Natural killer cell (primary cell): ENCODE results near the gene AKR7A2. TPM values are rescaled to one million over a fixed set of nuclear protein-coding genes. Genes with fewer than 3 reads are reported as not detected.
A peak's percentile ranks its signal among the peaks of the same experiment; 100 is the strongest.

Source experiments
- ATAC-seq, 3 donors: fragments of 150-1000 bp in 2 of 3; fragments of 200-7000 bp in 1 of 3; cut with Tn5 transposase; 1 replicate in 1 of 3; 2 replicates in 2 of 3; pipeline ENCODE4 v1.10.0; 2021; ENCODE audit warnings: mild to moderate bottlenecking in 2 of 3, moderate library complexity in 2 of 3
- DNase-seq, 2 donors: peaks; one replicate each; pipeline versions ENCODE4 v3.0.0 to v3.0.0-alpha.2; 2013 to 2021; ENCODE audit warnings: mixed read lengths in 1 of 2
- H3K27ac ChIP-seq: one replicate; pipeline ENCODE4 v1.5.1; 2013; ENCODE audit warnings: mild to moderate bottlenecking, low read length
- H3K27me3 ChIP-seq: one replicate; pipeline ENCODE4 v1.6.1; 2013; ENCODE audit warnings: low read length; ENCODE audit not compliant: control insufficient read depth, insufficient read depth
- H3K36me3 ChIP-seq: one replicate; pipeline ENCODE4 v1.6.1; 2013; ENCODE audit warnings: low read length; ENCODE audit not compliant: control insufficient read depth, insufficient read depth
- H3K4me1 ChIP-seq: one replicate; pipeline ENCODE4 v1.6.1; 2013; ENCODE audit warnings: low read length; ENCODE audit not compliant: control insufficient read depth, insufficient read depth
- H3K4me3 ChIP-seq: one replicate; pipeline ENCODE4 v1.5.1; 2013; ENCODE audit warnings: low read length
- H3K9me3 ChIP-seq: one replicate; pipeline ENCODE4 v1.6.1; 2013; ENCODE audit warnings: low read length; ENCODE audit not compliant: control insufficient read depth, insufficient read depth
- H3K27ac Mint-ChIP-seq, 2 donors: one replicate each; pipeline ENCODE4 v1.8.0; 2022; ENCODE audit warnings: mild to moderate bottlenecking in 2 of 2, mixed read lengths in 2 of 2, moderate library complexity in 1 of 2
- H3K27me3 Mint-ChIP-seq, 2 donors: one replicate each; pipeline ENCODE4 v1.8.0; 2022; ENCODE audit warnings: low read depth in 2 of 2, mixed read lengths in 2 of 2
- H3K36me3 Mint-ChIP-seq: one replicate; pipeline ENCODE4 v1.8.0; 2022; ENCODE audit warnings: mixed read lengths
- H3K4me1 Mint-ChIP-seq, 2 donors: one replicate each; pipeline ENCODE4 v1.8.0; 2022; ENCODE audit warnings: mixed read lengths in 2 of 2
- H3K4me3 Mint-ChIP-seq: one replicate; pipeline ENCODE4 v1.8.0; 2022; ENCODE audit warnings: mild to moderate bottlenecking, moderate library complexity, mixed read lengths
- H3K9me3 Mint-ChIP-seq, 2 donors: one replicate each; pipeline ENCODE4 v1.8.0; 2022; ENCODE audit warnings: mixed read lengths in 2 of 2
- WGBS: methylation state at CpG from one replicate; pipeline ENCODE4 v1.1.7; 2013; ENCODE audit warnings: missing lambda C conversion rate; ENCODE audit not compliant: insufficient coverage; 5-methylcytosine and 5-hydroxymethylcytosine counted together
- intact Hi-C: fragments of 100-400 bp; cut with micrococcal nuclease; formaldehyde crosslinking; loops from one replicate; pipeline ENCODE4 v1.14.2; 2022
- total RNA-seq, 4 donors: library from RNA; stranded (reverse); fragments of 120-200 nt in 1 of 4; gene quantifications; one replicate each; pipeline versions ENCODE4 v1.2.3 to v1.2.4, GENCODE V29; 2013 to 2022
- TF ChIP-seq, protein P1 (sequence below): fragments of 200-600 bp; IDR thresholded peaks from one replicate; pipeline ENCODE4 v1.8.0; 2022; ENCODE audit warnings: antibody characterized with exemption

AKR7A2 gene
- total RNA-seq, 3 donors from 2014 or later (not counting 1 experiment from before 2014, with no cell fraction given) = 25.5 to 31.9 (median 28.9) TPM

DNA sequence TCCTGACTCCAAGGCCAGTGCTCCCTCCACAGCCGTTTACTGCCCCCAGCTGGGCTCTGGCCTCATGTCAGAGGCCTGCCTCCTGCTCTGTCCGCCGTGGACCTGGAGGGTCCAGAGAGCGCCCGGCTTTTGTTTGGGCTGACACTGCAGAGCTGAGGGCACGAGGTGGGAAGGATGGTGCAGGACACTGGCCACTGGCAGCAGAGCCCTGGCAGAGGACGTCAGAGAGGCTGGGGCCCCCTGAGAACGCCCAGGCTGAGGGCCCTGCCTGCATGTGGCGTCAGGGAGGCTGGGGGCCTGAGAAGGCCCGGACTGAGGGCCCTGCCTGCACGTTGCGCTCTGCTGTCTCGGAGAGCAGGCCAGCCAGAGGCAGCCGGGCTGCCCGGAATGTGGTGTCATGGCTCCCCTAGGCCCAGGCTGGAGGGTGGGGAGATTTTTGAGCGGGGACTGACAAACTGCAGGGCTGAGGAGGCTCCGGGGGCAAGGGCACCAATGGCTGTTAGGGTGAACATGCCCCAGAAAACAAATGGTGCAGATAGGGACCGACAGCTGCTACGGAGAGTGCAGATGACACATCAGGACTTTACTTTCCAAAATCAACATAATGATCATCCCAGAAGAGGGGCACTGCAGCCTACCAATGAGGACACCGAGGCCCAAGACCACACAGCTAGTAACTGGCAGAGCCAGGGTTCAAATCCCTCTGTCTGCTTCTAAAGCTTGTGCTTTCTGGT, 31.8 kb upstream of the AKR7A2 start:
- Histone ChIP-seq H3K4me1 (peaks cover 6% of the 10 kb centered on the region), H3K27ac (no peak overlapping the region), H3K27me3 (no peaks in the 10 kb centered on the region), H3K36me3 (peaks cover 65% of the 10 kb centered on the region), H3K4me3 (no peak overlapping the region), H3K9me3 (no peaks in the 10 kb centered on the region)
- Mint-ChIP-seq H3K4me1 (peaks cover 0 to 10% of the 10 kb centered on the region in 2 donors), H3K27ac (no peak overlapping the region), H3K9me3 (no peaks in the 10 kb centered on the region), H3K4me3 (no peak overlapping the region), H3K36me3 (no peaks in the 10 kb centered on the region), H3K27me3 (no peaks in the 10 kb centered on the region)
- TF ChIP-seq, protein P1, sequence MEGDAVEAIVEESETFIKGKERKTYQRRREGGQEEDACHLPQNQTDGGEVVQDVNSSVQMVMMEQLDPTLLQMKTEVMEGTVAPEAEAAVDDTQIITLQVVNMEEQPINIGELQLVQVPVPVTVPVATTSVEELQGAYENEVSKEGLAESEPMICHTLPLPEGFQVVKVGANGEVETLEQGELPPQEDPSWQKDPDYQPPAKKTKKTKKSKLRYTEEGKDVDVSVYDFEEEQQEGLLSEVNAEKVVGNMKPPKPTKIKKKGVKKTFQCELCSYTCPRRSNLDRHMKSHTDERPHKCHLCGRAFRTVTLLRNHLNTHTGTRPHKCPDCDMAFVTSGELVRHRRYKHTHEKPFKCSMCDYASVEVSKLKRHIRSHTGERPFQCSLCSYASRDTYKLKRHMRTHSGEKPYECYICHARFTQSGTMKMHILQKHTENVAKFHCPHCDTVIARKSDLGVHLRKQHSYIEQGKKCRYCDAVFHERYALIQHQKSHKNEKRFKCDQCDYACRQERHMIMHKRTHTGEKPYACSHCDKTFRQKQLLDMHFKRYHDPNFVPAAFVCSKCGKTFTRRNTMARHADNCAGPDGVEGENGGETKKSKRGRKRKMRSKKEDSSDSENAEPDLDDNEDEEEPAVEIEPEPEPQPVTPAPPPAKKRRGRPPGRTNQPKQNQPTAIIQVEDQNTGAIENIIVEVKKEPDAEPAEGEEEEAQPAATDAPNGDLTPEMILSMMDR = no peak
- no peak for DNase-seq
- ATAC-seq = no peak
- 96% methylated on average over 20 of the region's 20 CpGs for WGBS
- intact Hi-C loops = loop anchor here (1.0 to 5.0 kb wide), 2 partner anchors 239 to 309 kb away; no protein-coding TSS in a partner anchor

DNA sequence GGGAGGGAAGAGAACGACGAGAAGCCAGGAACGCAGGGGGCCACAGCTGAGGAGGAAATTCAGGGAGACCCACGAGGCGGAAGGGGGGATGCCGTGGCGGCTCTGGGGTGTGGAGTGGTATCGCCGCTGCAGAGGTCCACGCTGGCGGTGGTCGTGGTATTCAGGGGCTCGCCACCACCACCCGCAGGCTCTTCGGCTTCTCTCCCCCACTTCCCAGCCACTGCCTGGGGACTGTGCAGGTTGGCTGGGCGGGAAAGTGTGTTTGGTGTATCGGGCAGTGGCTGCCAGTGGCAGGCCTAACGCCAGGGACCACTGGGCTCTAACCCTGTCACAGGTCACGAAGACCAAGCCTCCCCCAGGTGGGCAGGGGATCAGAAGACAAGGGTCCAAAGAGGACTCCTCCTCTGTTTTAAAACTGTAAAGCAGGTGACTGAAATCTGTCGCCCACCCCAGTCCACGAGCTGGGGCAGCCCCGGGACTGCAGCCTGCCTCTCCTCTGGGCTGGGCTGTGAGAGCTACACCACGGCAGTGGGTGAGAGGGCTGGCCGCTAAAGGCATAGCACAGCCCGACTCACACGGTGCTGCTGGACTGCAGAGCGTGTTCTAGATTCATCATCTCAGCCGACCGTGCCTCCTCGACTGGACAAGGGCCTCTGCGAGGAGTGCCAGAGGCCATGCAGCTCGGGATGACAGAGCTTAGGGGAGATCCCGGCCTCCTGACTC, 31.1 kb upstream of the AKR7A2 start:
- DNase-seq (no peak), ATAC-seq (no peak)
- TF ChIP-seq, protein P1 = no peak
- H3K9me3 Mint-ChIP-seq = no peaks in the 10 kb centered on the region
- no peak overlapping the region for H3K4me3 Mint-ChIP-seq
- no peak overlapping the region for H3K27ac ChIP-seq
- intact Hi-C loops = loop anchor here (5.0 kb wide), 1 partner anchor 309 kb away; no protein-coding TSS in a partner anchor
- H3K9me3 ChIP-seq = no peaks in the 10 kb centered on the region
- H3K4me1 ChIP-seq = no peaks in the 10 kb centered on the region
- peaks cover 58% of the 10 kb centered on the region for H3K36me3 ChIP-seq
- H3K4me1 Mint-ChIP-seq = peaks cover 0 to 5% of the 10 kb centered on the region in 2 donors
- H3K27me3 ChIP-seq = no peaks in the 10 kb centered on the region
- WGBS = 93% methylated on average over 29 of the region's 33 CpGs
- no peaks in the 10 kb centered on the region for H3K36me3 Mint-ChIP-seq
- no peak overlapping the region for H3K27ac Mint-ChIP-seq
- H3K27me3 Mint-ChIP-seq = no peaks in the 10 kb centered on the region
- no peak overlapping the region for H3K4me3 ChIP-seq

DNA sequence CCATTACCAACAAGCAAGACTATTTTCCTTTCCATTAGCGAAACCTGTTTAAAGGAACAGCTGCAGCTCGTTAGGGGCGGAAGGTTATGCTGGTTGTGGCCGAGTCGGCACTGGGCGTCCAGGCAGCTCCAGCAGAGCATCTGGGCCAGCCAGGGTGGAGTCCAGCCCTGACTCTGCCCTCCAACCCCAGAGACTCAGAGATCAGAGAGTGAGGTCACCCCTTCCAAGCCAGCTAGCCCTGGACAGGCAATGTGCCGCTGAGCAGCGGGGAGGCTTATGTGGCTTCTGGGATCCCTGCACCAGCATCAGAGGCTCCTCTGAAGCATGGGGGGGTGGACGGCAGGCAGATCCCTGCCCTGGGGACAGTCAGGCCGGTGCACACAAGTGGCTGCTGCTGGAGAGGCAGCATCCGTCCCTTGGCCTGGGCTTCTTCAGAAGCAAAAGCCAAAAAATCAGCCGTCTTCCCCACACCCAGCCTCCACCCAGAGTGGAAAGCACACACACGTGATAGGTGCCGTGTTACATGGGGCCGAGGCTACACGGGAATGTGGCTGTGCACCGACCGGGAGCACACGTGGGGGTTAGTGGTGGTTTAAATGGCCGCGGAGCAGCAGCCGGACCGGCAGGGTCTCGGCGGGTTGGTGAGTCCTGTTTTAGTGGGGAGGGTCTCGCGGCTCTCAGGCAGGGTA, 30.3 kb upstream of the AKR7A2 start:
- H3K36me3 Mint-ChIP-seq = no peaks in the 10 kb centered on the region
- H3K27me3 Mint-ChIP-seq = no peaks in the 10 kb centered on the region
- no peaks in the 10 kb centered on the region for H3K9me3 ChIP-seq
- intact Hi-C loops = loop anchor here (5.0 kb wide), 1 partner anchor 310 kb away; no protein-coding TSS in a partner anchor
- H3K27ac ChIP-seq = no peak overlapping the region
- no peaks in the 10 kb centered on the region for H3K9me3 Mint-ChIP-seq
- DNase-seq (no peak), ATAC-seq (no peak)
- no peaks in the 10 kb centered on the region for H3K4me1 ChIP-seq
- peaks cover 0 to 5% of the 10 kb centered on the region in 2 donors for H3K4me1 Mint-ChIP-seq
- H3K4me3 Mint-ChIP-seq = no peak overlapping the region
- no peaks in the 10 kb centered on the region for H3K27me3 ChIP-seq
- TF ChIP-seq, protein P1 = no peak
- WGBS = 98% methylated on average over 27 of the region's 27 CpGs
- no peak overlapping the region for H3K4me3 ChIP-seq
- peak overlapping the region; percentile 19 to 22 for H3K27ac Mint-ChIP-seq
- H3K36me3 ChIP-seq = peaks cover 55% of the 10 kb centered on the region
